ENCODE results near the gene ATF2.
A peak's percentile ranks its signal among the peaks of the same experiment; 100 is the strongest.
"Not testable (repeated sequence)": the region's sequence is repeated elsewhere in the genome, so short reads cannot be mapped to it uniquely, and the experiment has no call there.

ATF2 gene

GRCh38 chr2:175111200-175111657 lies 56.8 kb downstream of the ATF2 start:
- Histone ChIP-seq H3K9ac (ENCODE audit: low read length) (no peak overlapping the region), H3K4me2 (ENCODE audit: low read depth, low read length, poor library complexity, severe bottlenecking) (no peak overlapping the region), H3K36me3 (ENCODE audit: low read length) (peaks cover 48% of the 10 kb centered on the region), H3K27me3 (ENCODE audit: low read length) (no peaks in the 10 kb centered on the region), H3K4me3 (ENCODE audit: insufficient read depth, low read length, poor library complexity, severe bottlenecking) (no peak overlapping the region), H3F3A (ENCODE audit: insufficient read depth) (peaks cover 23% of the 10 kb centered on the region), H3K9me3 (ENCODE audit: insufficient read depth, low read length) (no peaks in the 10 kb centered on the region), H3K9me2 (replicated peaks; ENCODE audit: insufficient read depth, low read length) (no peaks in the 10 kb centered on the region), H2AFZ (ENCODE audit: low read depth, low read length, severe bottlenecking) (no peak overlapping the region), H3K79me2 (ENCODE audit: insufficient read depth, low read length) (no peaks in the 10 kb centered on the region), H4K20me1 (ENCODE audit: low read depth, low read length) (no peaks in the 10 kb centered on the region), H3K27ac (ENCODE audit: low read depth, low read length) (peak overlapping the region; percentile 2; the same call in 1 of the 2 replicates)
- TF ChIP-seq CTCF (IDR thresholded peaks at IDR 0.05; ENCODE audit: insufficient read depth, low read length, poor library complexity, severe bottlenecking) (peak; percentile 54), EZH2phosphoT487 (conservative IDR thresholded peaks at IDR 0.05; ENCODE audit: low read length) (no peak)

- not testable (repeated sequence) for H4K20me1 ChIP-seq (ENCODE audit: low read depth, low read length); H3K9ac ChIP-seq (ENCODE audit: low read length)
- H3K36me3 ChIP-seq (ENCODE audit: low read length), result peaks cover 41% of the 10 kb centered on the region
Observed at GRCh38 chr2:175108091-175108490, 59.9 kb downstream of the ATF2 start.

GRCh38 chr2:175107146-175107545 lies 60.9 kb downstream of the ATF2 start:
- no peak overlapping the region for H3K4me2 ChIP-seq (ENCODE audit: low read depth, low read length, poor library complexity, severe bottlenecking)
- no peak overlapping the region for H2AFZ ChIP-seq (ENCODE audit: low read depth, low read length, severe bottlenecking)
- no peaks in the 10 kb centered on the region for H3K79me2 ChIP-seq (ENCODE audit: insufficient read depth, low read length)
- H3K4me3 ChIP-seq (ENCODE audit: insufficient read depth, low read length, poor library complexity, severe bottlenecking), result no peak overlapping the region
- TF ChIP-seq CTCF (IDR thresholded peaks at IDR 0.05; ENCODE audit: insufficient read depth, low read length, poor library complexity, severe bottlenecking) (no peak), EZH2phosphoT487 (conservative IDR thresholded peaks at IDR 0.05; ENCODE audit: low read length) (no peak)
- no peaks in the 10 kb centered on the region for H3K27me3 ChIP-seq (ENCODE audit: low read length)
- H3K9me2 ChIP-seq (replicated peaks; ENCODE audit: insufficient read depth, low read length), result no peaks in the 10 kb centered on the region
- H4K20me1 ChIP-seq (ENCODE audit: low read depth, low read length), result no peaks in the 10 kb centered on the region
- no peak overlapping the region for H3K27ac ChIP-seq (ENCODE audit: low read depth, low read length)
- peaks cover 11% of the 10 kb centered on the region for H3F3A ChIP-seq (ENCODE audit: insufficient read depth)
- peaks cover 42% of the 10 kb centered on the region for H3K36me3 ChIP-seq (ENCODE audit: low read length)
- H3K9me3 ChIP-seq (ENCODE audit: insufficient read depth, low read length), result no peaks in the 10 kb centered on the region
- H3K9ac ChIP-seq (ENCODE audit: low read length), result no peak overlapping the region

More at GRCh38 chr2:175108091-175108490, 59.9 kb downstream of the ATF2 start:
- not testable (repeated sequence) for H3K9me2 ChIP-seq (replicated peaks; ENCODE audit: insufficient read depth, low read length); H3K27ac ChIP-seq (ENCODE audit: low read depth, low read length); H2AFZ ChIP-seq (ENCODE audit: low read depth, low read length, severe bottlenecking); H3K4me3 ChIP-seq (ENCODE audit: insufficient read depth, low read length, poor library complexity, severe bottlenecking); H3K27me3 ChIP-seq (ENCODE audit: low read length); H3K4me2 ChIP-seq (ENCODE audit: low read depth, low read length, poor library complexity, severe bottlenecking); H3K79me2 ChIP-seq (ENCODE audit: insufficient read depth, low read length); H3K9me3 ChIP-seq (ENCODE audit: insufficient read depth, low read length)
- peaks cover 17% of the 10 kb centered on the region for H3F3A ChIP-seq (ENCODE audit: insufficient read depth)

- Histone ChIP-seq H3K27me3 (ENCODE audit: low read length) (no peaks in the 10 kb centered on the region), H2AFZ (ENCODE audit: low read depth, low read length, severe bottlenecking) (no peak overlapping the region), H3K4me2 (ENCODE audit: low read depth, low read length, poor library complexity, severe bottlenecking) (no peak overlapping the region), H4K20me1 (ENCODE audit: low read depth, low read length) (no peaks in the 10 kb centered on the region), H3K36me3 (ENCODE audit: low read length) (peaks cover 20% of the 10 kb centered on the region), H3F3A (ENCODE audit: insufficient read depth) (no peaks in the 10 kb centered on the region), H3K9me2 (replicated peaks; ENCODE audit: insufficient read depth, low read length) (no peaks in the 10 kb centered on the region), H3K9ac (ENCODE audit: low read length) (no peak overlapping the region), H3K79me2 (ENCODE audit: insufficient read depth, low read length) (no peaks in the 10 kb centered on the region), H3K4me3 (ENCODE audit: insufficient read depth, low read length, poor library complexity, severe bottlenecking) (no peak overlapping the region), H3K9me3 (ENCODE audit: insufficient read depth, low read length) (no peaks in the 10 kb centered on the region), H3K27ac (ENCODE audit: low read depth, low read length) (no peak overlapping the region)
- TF ChIP-seq CTCF (IDR thresholded peaks at IDR 0.05; ENCODE audit: insufficient read depth, low read length, poor library complexity, severe bottlenecking) (no peak), EZH2phosphoT487 (conservative IDR thresholded peaks at IDR 0.05; ENCODE audit: low read length) (no peak)
Observed at GRCh38 chr2:175103191-175103590, 64.8 kb downstream of the ATF2 start.

All from SU-DHL-6 (cell line).